Activated naive CD8-positive, alpha-beta T cell treated with anti-CD3 and anti-CD28 coated beads, Interleukin-2, amount 10 ng/mL, durations not matched to agents 7 days and 5 days (primary cell): Measurements from ENCODE around the gene TMEM86B. TPM values are rescaled to one million over a fixed set of nuclear protein-coding genes. Genes with fewer than 3 reads are reported as not detected.
"Not testable (repeated sequence)": the region's sequence is repeated elsewhere in the genome, so short reads cannot be mapped to it uniquely, and the experiment has no call there.

Source experiments
- ATAC-seq: fragments of 150-1000 bp; cut with Tn5 transposase; one replicate; pipeline ENCODE4 v1.10.0; 2021; ENCODE audit warnings: low read depth, moderate library complexity
- POLR2A ChIA-PET: fragments of 350-600 bp; sonication (Branson Sonifier 250); formaldehyde crosslinking; loops from one replicate; lab custom pipeline; 2021; ENCODE audit warnings: antibody characterized with exemption; lab: Charles Lee
- DNase-seq: peaks from one replicate; pipeline ENCODE4 v3.0.0; 2021
- H3K27ac Mint-ChIP-seq: one replicate; pipeline ENCODE4 v1.8.0; 2022; ENCODE audit warnings: mild to moderate bottlenecking, mixed read lengths
- H3K27me3 Mint-ChIP-seq: one replicate; pipeline ENCODE4 v1.8.0; 2022; ENCODE audit warnings: mild to moderate bottlenecking, moderate library complexity, mixed read lengths
- H3K36me3 Mint-ChIP-seq: one replicate; pipeline ENCODE4 v1.8.0; 2021; ENCODE audit warnings: mild to moderate bottlenecking, mixed read lengths
- H3K4me1 Mint-ChIP-seq: one replicate; pipeline ENCODE4 v1.8.0; 2021; ENCODE audit warnings: mixed read lengths
- H3K4me3 Mint-ChIP-seq: one replicate; pipeline ENCODE4 v1.8.0; 2022; ENCODE audit warnings: mild to moderate bottlenecking, moderate library complexity, mixed read lengths
- H3K9me3 Mint-ChIP-seq: one replicate; pipeline ENCODE4 v1.8.0; 2021; ENCODE audit warnings: mixed read lengths
- total RNA-seq, 2 experiments: library from RNA; stranded (reverse); gene quantifications; one replicate each; pipeline ENCODE4 v1.2.3, GENCODE V29; 2021

Gene TMEM86B
- total RNA-seq, 2 experiments from 2014 or later: 18.8 to 19.4 TPM

DNA sequence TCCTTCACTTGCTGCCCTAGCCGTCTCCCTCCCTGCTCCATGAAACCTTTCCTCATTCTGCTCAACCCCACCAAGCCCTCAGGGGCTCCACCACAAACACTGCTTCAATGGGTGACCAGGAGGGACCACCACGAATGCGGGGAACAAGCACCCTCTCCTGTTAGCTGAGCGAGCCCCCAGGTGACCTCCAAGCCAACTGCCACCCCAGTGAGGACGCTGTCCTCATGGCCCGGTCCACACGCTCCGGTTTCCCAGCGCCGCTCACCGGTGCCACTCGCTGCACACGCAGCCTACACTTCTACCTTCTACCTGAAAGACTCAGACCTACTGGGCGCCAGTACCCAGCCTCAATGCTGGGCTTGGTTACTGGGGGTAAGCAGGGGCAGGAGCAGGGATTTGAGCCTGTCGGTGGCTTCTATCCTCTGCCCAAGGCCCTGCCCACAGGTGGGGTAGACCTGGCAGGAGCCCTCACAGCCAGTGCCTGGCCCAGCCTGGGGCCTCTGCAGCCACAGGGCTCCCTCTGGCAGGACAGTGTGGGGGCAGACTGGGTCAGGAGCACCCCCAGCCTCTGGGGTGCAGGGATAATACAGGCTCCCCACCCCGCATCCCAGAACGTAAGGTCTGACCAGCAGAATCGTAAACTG, 704 bp upstream of the TMEM86B start:
- H3K36me3 Mint-ChIP-seq: peaks cover 23% of the 10 kb centered on the region
- no peaks in the 10 kb centered on the region for H3K9me3 Mint-ChIP-seq

GRCh38 chr19:55228015-55228391, 560 bp downstream of the TMEM86B start:
- Mint-ChIP-seq H3K4me3 (no peak overlapping the region), H3K27ac (no peak overlapping the region), H3K4me1 (peaks cover 2% of the 10 kb centered on the region), H3K36me3 (peaks cover 22% of the 10 kb centered on the region), H3K9me3 (no peaks in the 10 kb centered on the region), H3K27me3 (no peaks in the 10 kb centered on the region)
- ATAC-seq (no peak), DNase-seq (no peak)
- POLR2A ChIA-PET: interaction anchor here (1.0 kb wide), 1 partner anchor 12 kb away, joined by 4 read pairs; no protein-coding TSS in a partner anchor

More for the DNA sequence above, 704 bp upstream of the TMEM86B start:
- Mint-ChIP-seq H3K4me1 (peaks cover 3% of the 10 kb centered on the region), H3K4me3 (no peak overlapping the region), H3K27ac (no peak overlapping the region), H3K27me3 (no peaks in the 10 kb centered on the region)
- POLR2A ChIA-PET: interaction anchor here (1.0 kb wide), 1 partner anchor 18 kb away, joined by 3 read pairs; no protein-coding TSS in a partner anchor
- no peak for DNase-seq
- ATAC-seq: no peak

- ATAC-seq (no peak), DNase-seq (no peak)
- Mint-ChIP-seq H3K36me3 (peaks cover 24% of the 10 kb centered on the region), H3K27me3 (no peaks in the 10 kb centered on the region), H3K9me3 (no peaks in the 10 kb centered on the region), H3K27ac (no peak overlapping the region), H3K4me3 (no peak overlapping the region), H3K4me1 (peaks cover 2% of the 10 kb centered on the region)
- POLR2A ChIA-PET: interaction anchor here (1.0 kb wide), 1 partner anchor 12 kb away, joined by 4 read pairs; no protein-coding TSS in a partner anchor
Measured at GRCh38 chr19:55227241-55228014, 1.1 kb downstream of the TMEM86B start.

DNA sequence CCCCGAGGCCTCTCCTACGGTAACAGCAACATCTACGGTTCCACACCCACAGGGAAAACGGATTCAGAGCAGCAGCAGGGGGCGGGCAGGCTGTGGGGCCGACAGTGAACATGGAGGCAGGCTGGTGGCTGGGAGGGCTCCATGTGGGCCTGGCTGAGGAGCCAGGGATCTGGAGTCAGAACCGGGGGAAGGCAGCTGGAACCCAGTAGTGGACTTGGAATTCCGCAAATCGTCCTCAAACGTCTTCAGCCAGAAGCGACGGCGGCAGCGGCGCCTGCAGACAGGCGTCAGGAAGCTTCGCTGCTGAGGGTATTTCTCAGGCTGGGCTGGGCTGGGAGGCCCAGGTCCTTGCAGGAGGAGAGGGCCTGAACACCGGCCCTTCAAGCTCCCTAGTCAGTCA, 1.8 kb downstream of the TMEM86B start:
- Mint-ChIP-seq H3K9me3 (no peaks in the 10 kb centered on the region), H3K36me3 (peaks cover 23% of the 10 kb centered on the region), H3K4me3 (no peak overlapping the region), H3K27me3 (no peaks in the 10 kb centered on the region), H3K27ac (no peak overlapping the region), H3K4me1 (peaks cover 2% of the 10 kb centered on the region)
- ATAC-seq (no peak), DNase-seq (no peak)
- POLR2A ChIA-PET: no interaction called here

- Mint-ChIP-seq H3K36me3 (peaks cover 26% of the 10 kb centered on the region), H3K4me3 (no peak overlapping the region), H3K9me3 (no peaks in the 10 kb centered on the region), H3K27me3 (no peaks in the 10 kb centered on the region), H3K4me1 (peaks cover 2% of the 10 kb centered on the region), H3K27ac (no peak overlapping the region)
- POLR2A ChIA-PET: no interaction called here
- ATAC-seq (no peak), DNase-seq (no peak)
Measured at GRCh38 chr19:55226273-55226672, 2.3 kb downstream of the TMEM86B start.

DNA sequence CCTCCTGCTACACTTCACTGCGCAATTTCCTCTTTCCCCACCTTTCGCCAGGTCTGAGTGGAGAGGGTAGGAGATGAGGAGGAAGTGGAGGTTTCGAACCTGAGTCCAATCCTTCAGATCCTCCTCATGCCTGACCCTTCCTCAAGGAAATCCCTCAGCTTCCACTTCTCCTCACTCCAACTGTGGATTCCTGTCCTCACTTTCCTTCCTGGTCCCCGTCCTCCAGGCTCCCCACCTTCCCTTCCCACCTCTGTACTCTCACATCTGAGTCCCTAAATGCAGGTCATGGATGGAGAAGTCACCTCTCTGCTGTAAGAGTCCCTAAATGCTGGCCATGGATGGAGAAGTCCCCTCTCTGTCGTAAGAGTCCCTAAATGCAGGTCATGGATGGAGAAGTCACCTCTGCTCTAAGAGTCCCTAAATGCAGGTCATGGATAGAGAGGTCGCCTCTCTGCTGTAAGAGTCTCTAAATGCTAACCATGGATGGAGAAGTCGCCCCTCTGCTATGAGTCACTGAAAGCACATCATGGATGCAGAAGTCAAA, 3.1 kb downstream of the TMEM86B start:
- H3K27me3 Mint-ChIP-seq: no peaks in the 10 kb centered on the region
- POLR2A ChIA-PET: no interaction called here
- peaks cover 1% of the 10 kb centered on the region for H3K9me3 Mint-ChIP-seq
- H3K27ac Mint-ChIP-seq: no peak overlapping the region
- ATAC-seq (no peak), DNase-seq (no peak)
- H3K4me1 Mint-ChIP-seq: peaks cover 2% of the 10 kb centered on the region
- no peak overlapping the region for H3K4me3 Mint-ChIP-seq
- H3K36me3 Mint-ChIP-seq: peaks cover 34% of the 10 kb centered on the region

- ATAC-seq, H3K27me3 Mint-ChIP-seq, POLR2A ChIA-PET, H3K4me1 Mint-ChIP-seq, H3K4me3 Mint-ChIP-seq, DNase-seq, H3K27ac Mint-ChIP-seq, H3K9me3 Mint-ChIP-seq: not testable (repeated sequence)
- H3K36me3 Mint-ChIP-seq: peaks cover 36% of the 10 kb centered on the region
Measured at GRCh38 chr19:55224679-55225414, 3.7 kb downstream of the TMEM86B start.

DNA sequence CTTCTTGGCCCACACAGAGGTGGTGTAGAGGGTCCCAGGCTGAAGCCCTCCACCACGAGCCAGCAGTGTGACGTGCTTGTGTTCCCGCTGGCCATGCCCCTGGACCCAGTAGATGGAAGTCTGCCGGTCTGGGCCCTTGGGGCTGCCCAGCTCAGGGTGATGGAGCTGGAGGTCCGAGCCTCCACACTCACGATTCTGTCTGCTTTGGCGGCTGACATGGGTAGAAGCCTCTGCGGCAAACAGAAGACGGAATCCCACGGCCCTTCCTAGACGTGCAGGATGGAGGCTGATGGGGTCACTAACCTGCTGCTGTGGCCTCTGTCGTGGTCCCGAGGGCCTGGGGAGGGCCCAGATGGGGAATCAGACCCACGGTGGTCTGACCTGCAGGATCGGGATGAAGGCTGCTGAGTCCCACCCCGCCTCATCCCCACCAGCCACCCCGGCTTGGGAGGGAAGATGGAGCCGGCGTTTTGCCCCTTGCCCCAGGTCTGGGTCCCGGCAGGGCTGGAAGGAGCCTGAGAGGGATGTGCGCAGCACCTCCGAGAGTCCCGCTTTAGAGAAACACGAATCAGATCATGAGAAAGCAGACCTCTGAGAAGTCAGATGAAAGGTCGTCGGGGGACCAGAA, 4.4 kb downstream of the TMEM86B start:
- no peak for ATAC-seq
- Mint-ChIP-seq H3K4me3 (no peak overlapping the region), H3K36me3 (peaks cover 33% of the 10 kb centered on the region), H3K27ac (no peak overlapping the region), H3K9me3 (peaks cover 1% of the 10 kb centered on the region), H3K27me3 (no peaks in the 10 kb centered on the region), H3K4me1 (peaks cover 2% of the 10 kb centered on the region)
- POLR2A ChIA-PET: no interaction called here
- DNase-seq: no peak

GRCh38 chr19:55223291-55224037, 5.1 kb downstream of the TMEM86B start:
- POLR2A ChIA-PET: no interaction called here
- peaks cover 1% of the 10 kb centered on the region for H3K9me3 Mint-ChIP-seq
- peaks cover 32% of the 10 kb centered on the region for H3K36me3 Mint-ChIP-seq
- peak overlapping the region; percentile 38 for H3K27ac Mint-ChIP-seq
- no peak for DNase-seq
- no peaks in the 10 kb centered on the region for H3K27me3 Mint-ChIP-seq
- H3K4me3 Mint-ChIP-seq: no peak overlapping the region
- ATAC-seq: no peak
- H3K4me1 Mint-ChIP-seq: peaks cover 2% of the 10 kb centered on the region

DNA sequence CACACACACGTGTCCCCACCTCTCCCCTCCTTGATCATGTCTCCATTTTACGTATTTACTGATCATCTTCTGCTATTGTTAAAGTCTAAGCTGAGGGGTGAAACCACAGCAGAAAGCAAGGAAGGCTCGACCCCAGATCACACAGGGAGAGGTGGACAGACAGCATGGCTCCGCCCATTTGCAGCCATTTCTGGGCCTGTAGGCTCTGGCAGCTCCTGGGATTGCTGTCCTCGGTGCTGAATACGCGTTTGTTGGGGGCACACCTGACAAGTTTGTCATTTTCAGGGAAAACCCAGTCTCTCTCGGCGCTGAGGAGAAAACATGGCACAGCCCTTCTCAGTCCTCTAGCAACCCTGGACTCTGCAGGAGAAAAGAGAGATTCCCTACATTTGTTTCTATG, 8.0 kb downstream of the TMEM86B start:
- ATAC-seq (no peak), DNase-seq (no peak)
- Mint-ChIP-seq H3K4me3 (no peak overlapping the region), H3K36me3 (peaks cover 26% of the 10 kb centered on the region), H3K27ac (no peak overlapping the region), H3K4me1 (peaks cover 10% of the 10 kb centered on the region), H3K9me3 (peaks cover 3% of the 10 kb centered on the region), H3K27me3 (peaks cover 7% of the 10 kb centered on the region)
- POLR2A ChIA-PET: no interaction called here

DNA sequence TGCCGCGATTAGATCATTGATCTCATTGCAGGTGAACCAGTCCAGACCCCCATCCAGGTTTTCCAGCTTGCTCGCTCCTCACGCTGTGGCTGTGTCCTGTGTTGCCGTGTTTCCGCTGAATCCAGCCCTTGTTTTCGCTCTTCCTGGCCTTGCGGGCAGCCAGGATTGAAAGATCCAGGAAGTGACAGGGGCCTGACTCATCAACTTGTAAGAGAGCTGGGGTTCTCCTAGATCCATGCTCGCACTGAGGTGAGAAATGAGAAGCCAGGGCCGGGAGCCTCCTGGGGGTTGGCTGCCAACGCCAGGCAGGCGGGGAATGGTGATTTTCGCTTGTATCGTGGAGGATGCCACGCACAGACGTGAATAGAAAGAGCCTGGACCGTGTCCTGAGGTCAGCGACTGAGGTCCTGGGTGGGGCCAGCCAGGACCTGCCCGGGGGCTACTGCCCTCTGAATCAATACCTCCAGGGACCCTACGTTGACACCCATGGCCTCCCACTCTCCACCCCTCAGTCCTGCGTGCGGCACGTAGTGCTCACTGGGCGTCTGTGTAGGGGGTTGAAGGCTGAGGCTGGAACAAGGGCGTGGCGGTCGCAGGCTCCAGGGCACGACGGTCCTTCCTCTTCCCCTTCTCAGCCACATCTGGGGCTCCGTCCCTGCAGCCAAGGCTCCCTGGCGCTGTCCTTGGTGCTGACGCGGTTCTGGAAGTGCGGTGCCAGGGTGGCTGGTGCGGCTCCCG, 11.9 kb downstream of the TMEM86B start:
- Mint-ChIP-seq H3K27me3 (peaks cover 10% of the 10 kb centered on the region), H3K4me1 (peaks cover 9% of the 10 kb centered on the region), H3K27ac (no peak overlapping the region), H3K36me3 (peaks cover 19% of the 10 kb centered on the region), H3K9me3 (peaks cover 9% of the 10 kb centered on the region), H3K4me3 (peak overlapping the region; percentile 56)
- POLR2A ChIA-PET: no interaction called here
- peak; percentile 54 for ATAC-seq
- DNase-seq: peak; percentile 79

DNA sequence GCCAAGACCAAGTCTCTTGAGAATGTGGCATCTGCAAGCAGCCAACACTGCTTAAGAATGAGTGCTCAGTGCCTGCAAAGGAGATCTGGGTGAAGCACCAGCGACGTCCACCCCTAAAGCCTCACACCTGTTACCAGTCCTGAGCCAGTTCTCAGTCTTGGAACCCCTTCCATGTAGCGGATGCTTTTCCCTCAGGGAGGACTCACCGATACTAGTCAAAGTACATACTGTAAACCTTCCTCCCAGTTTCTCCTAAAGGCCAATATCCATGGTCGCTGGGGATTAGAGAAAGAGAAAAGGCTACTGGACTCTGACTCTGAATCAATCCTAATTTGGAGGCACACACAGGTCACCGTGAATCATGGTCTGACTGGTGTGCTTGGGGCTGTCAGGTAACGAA, 15.0 kb downstream of the TMEM86B start:
- Mint-ChIP-seq H3K27ac (no peak overlapping the region), H3K36me3 (peaks cover 3% of the 10 kb centered on the region), H3K27me3 (peaks cover 20% of the 10 kb centered on the region), H3K4me3 (no peak overlapping the region), H3K4me1 (peaks cover 9% of the 10 kb centered on the region), H3K9me3 (peaks cover 9% of the 10 kb centered on the region)
- DNase-seq (no peak), ATAC-seq (no peak)
- POLR2A ChIA-PET: no interaction called here
